Neural progenitor cell (in vitro differentiated cells): ENCODE measurements around the gene PWWP2B. TPM values are rescaled to one million over a fixed set of nuclear protein-coding genes. Genes with fewer than 3 reads are reported as not detected.

ENCODE experiments used
- DNase-seq: peaks from one replicate; pipeline ENCODE4 v3.0.0-alpha.2; 2016; ENCODE audit warnings: low spot score
- H2AFZ ChIP-seq: fragments of 200-600 bp; sonication (generic); replicated peaks from 2 replicates; pipeline ENCODE4 v1.6.1; 2016; ENCODE audit warnings: antibody characterized with exemption
- H3F3A ChIP-seq: fragments of 200-600 bp; sonication (generic); 2 replicates; pipeline ENCODE4 v1.6.1; 2016; ENCODE audit warnings: antibody characterized with exemption, low read depth
- H3K27ac ChIP-seq: fragments of 200-600 bp; sonication (generic); 2 replicates; pipeline ENCODE4 v1.5.1; 2016; ENCODE audit warnings: mild to moderate bottlenecking
- H3K27me3 ChIP-seq: fragments of 200-600 bp; sonication (generic); 2 replicates; pipeline ENCODE4 v1.6.1; 2016; ENCODE audit warnings: mild to moderate bottlenecking, moderate library complexity
- H3K36me3 ChIP-seq: fragments of 200-600 bp; sonication (generic); 2 replicates; pipeline ENCODE4 v1.5.1; 2016
- H3K4me1 ChIP-seq: fragments of 200-600 bp; sonication (generic); 2 replicates; pipeline ENCODE4 v1.6.1; 2016; ENCODE audit warnings: mixed run types
- H3K4me2 ChIP-seq: fragments of 200-600 bp; sonication (generic); 2 replicates; pipeline ENCODE4 v1.6.1; 2016
- H3K4me3 ChIP-seq: fragments of 200-600 bp; sonication (generic); 2 replicates; pipeline ENCODE4 v1.5.1; 2016
- H3K79me2 ChIP-seq: fragments of 200-600 bp; sonication (generic); 2 replicates; pipeline ENCODE4 v1.6.1; 2016; ENCODE audit warnings: low read depth
- H3K9ac ChIP-seq: fragments of 200-600 bp; sonication (generic); 2 replicates; pipeline ENCODE4 v1.6.1; 2016
- H3K9me3 ChIP-seq: fragments of 200-600 bp; sonication (generic); 2 replicates; pipeline ENCODE4 v1.5.1; 2016; ENCODE audit warnings: low read depth
- H4K20me1 ChIP-seq: fragments of 200-600 bp; sonication (generic); 2 replicates; pipeline ENCODE4 v1.6.1; 2016; ENCODE audit warnings: low read depth
- H3K27ac Mint-ChIP-seq: 3 replicates; pipeline ENCODE4 v1.8.0; 2021; ENCODE audit warnings: mixed read lengths
- H3K27me3 Mint-ChIP-seq: 2 replicates; pipeline ENCODE4 v1.8.0; 2022; ENCODE audit warnings: low read depth, mild to moderate bottlenecking, inconsistent platforms, moderate library complexity, mixed read lengths; ENCODE audit not compliant: insufficient read depth
- H3K36me3 Mint-ChIP-seq: 3 replicates; pipeline ENCODE4 v1.8.0; 2021; ENCODE audit warnings: mixed read lengths
- H3K4me1 Mint-ChIP-seq: 3 replicates; pipeline ENCODE4 v1.8.0; 2021; ENCODE audit warnings: mixed read lengths
- H3K4me3 Mint-ChIP-seq: 3 replicates; pipeline ENCODE4 v1.8.0; 2021; ENCODE audit warnings: mild to moderate bottlenecking, moderate library complexity, mixed read lengths
- H3K9me3 Mint-ChIP-seq: 3 replicates; pipeline ENCODE4 v1.8.0; 2020; ENCODE audit warnings: mixed read lengths
- EZH2 ChIP-seq: fragments of 200-600 bp; sonication (generic); IDR thresholded peaks from 2 replicates; pipeline ENCODE4 v1.6.1; 2017; ENCODE audit warnings: antibody characterized with exemption, mild to moderate bottlenecking, moderate library complexity
- EZH2phosphoT487 ChIP-seq: fragments of 200-600 bp; sonication (generic); IDR thresholded peaks from 2 replicates; pipeline ENCODE4 v1.6.1; 2017; ENCODE audit warnings: antibody characterized with exemption
- total RNA-seq: library from RNA; depleted of rRNA; stranded (reverse); fragments of >200 nt; gene quantifications from 2 replicates; pipeline ENCODE4 v1.2.3, GENCODE V29; 2015; ENCODE audit warnings: low replicate concordance
- TF ChIP-seq, protein P1 (sequence below): fragments of 200-600 bp; sonication (generic); IDR thresholded peaks from 2 replicates; pipeline ENCODE4 v1.5.1; 2017; ENCODE audit warnings: antibody characterized with exemption, mild to moderate bottlenecking

Gene PWWP2B
- total RNA-seq, 1 donor from 2014 or later = 0.34 TPM

DNA sequence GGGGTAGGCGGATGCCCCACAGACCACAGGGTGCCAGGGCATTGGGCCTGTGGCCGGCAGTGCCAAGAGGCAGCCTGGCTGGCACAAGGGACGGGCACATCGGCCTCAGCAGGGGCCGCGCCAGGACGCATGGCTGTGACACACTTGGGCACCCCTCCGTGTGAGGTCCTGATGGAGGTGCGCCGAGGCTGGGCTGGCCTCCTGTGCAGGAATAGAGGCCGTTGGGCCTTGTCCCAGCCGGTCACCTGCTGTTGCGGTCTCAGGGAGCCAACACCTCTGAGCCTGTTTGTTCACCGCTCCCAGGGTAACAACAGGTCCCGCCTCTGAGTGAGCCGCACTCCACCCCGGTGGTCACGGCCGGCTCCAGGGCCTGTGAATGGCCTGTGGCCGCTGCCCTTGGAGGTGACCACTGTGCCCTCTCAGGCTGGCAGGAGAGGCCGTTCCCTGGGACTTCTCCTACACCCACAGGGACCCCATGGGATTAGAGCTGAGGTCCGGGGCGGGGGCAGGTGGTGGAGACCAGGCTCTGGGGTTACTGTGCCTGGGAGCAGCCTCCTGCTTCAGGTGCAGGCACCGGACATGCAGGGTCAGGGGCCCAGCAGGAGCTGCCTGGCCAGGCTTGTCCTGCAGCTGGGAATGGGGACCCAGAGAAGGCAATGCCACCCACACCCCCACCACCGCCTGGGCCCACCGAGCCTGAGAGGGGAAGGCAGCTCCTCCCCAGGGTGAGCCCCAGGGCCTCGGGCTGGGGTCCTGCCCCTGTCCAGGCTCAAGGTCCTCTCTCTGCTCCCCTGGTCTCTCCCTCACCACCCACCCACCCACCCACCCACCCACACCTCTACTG lies 12.0 kb downstream of the PWWP2B start:
- Mint-ChIP-seq H3K27me3 (peaks cover 2% of the 10 kb centered on the region), H3K4me1 (peaks cover 22% of the 10 kb centered on the region), H3K36me3 (peaks cover 6% of the 10 kb centered on the region), H3K9me3 (no peaks in the 10 kb centered on the region), H3K4me3 (no peak overlapping the region), H3K27ac (no peak overlapping the region)
- H3F3A ChIP-seq = no peaks in the 10 kb centered on the region
- H3K9ac ChIP-seq = no peak overlapping the region
- no peaks in the 10 kb centered on the region for H3K27me3 ChIP-seq
- peak overlapping the region; percentile 8 for H3K4me2 ChIP-seq
- TF ChIP-seq EZH2phosphoT487 (no peak), EZH2 (no peak)
- TF ChIP-seq, protein P1, sequence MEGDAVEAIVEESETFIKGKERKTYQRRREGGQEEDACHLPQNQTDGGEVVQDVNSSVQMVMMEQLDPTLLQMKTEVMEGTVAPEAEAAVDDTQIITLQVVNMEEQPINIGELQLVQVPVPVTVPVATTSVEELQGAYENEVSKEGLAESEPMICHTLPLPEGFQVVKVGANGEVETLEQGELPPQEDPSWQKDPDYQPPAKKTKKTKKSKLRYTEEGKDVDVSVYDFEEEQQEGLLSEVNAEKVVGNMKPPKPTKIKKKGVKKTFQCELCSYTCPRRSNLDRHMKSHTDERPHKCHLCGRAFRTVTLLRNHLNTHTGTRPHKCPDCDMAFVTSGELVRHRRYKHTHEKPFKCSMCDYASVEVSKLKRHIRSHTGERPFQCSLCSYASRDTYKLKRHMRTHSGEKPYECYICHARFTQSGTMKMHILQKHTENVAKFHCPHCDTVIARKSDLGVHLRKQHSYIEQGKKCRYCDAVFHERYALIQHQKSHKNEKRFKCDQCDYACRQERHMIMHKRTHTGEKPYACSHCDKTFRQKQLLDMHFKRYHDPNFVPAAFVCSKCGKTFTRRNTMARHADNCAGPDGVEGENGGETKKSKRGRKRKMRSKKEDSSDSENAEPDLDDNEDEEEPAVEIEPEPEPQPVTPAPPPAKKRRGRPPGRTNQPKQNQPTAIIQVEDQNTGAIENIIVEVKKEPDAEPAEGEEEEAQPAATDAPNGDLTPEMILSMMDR = no peak
- no peaks in the 10 kb centered on the region for H4K20me1 ChIP-seq
- no peaks in the 10 kb centered on the region for H3K9me3 ChIP-seq
- DNase-seq = no peak
- H3K79me2 ChIP-seq = no peaks in the 10 kb centered on the region
- H3K36me3 ChIP-seq = no peaks in the 10 kb centered on the region
- H3K27ac ChIP-seq = no peak overlapping the region
- H2AFZ ChIP-seq = no peak overlapping the region
- no peak overlapping the region for H3K4me3 ChIP-seq
- peaks cover 20% of the 10 kb centered on the region for H3K4me1 ChIP-seq

DNA sequence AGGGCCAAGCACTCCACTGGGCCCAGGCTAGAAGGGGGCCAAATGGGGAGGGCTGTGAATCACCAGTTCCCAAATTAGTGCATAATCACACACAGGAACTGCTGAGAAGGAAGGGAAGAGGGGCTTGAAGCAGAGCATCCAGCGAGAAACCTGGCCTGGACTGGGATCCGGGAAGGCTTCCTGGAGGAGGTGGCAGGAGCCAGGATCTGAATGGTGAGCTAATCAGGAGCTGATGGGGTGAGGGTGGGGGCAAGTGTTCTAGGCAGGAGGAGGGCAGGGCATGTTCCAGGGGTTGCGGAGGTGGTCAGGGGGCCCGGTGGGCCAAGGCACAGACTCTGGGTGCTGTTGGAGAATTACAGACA lies 12.6 kb downstream of the PWWP2B start:
- Histone ChIP-seq H3K9me3 (no peaks in the 10 kb centered on the region), H3K27me3 (no peaks in the 10 kb centered on the region), H3K9ac (no peak overlapping the region), H3K4me3 (no peak overlapping the region), H3K79me2 (no peaks in the 10 kb centered on the region), H3K27ac (no peak overlapping the region), H3K4me1 (peaks cover 26% of the 10 kb centered on the region), H3K36me3 (no peaks in the 10 kb centered on the region), H3K4me2 (no peak overlapping the region), H2AFZ (no peak overlapping the region), H4K20me1 (no peaks in the 10 kb centered on the region), H3F3A (no peaks in the 10 kb centered on the region)
- DNase-seq = no peak
- no peaks in the 10 kb centered on the region for H3K9me3 Mint-ChIP-seq
- H3K27ac Mint-ChIP-seq = peak overlapping the region; percentile 78
- peaks cover 6% of the 10 kb centered on the region for H3K36me3 Mint-ChIP-seq
- TF ChIP-seq EZH2 (no peak), EZH2phosphoT487 (no peak)
- TF ChIP-seq, protein P1 = no peak
- H3K4me3 Mint-ChIP-seq = no peak overlapping the region
- peaks cover 28% of the 10 kb centered on the region for H3K4me1 Mint-ChIP-seq
- H3K27me3 Mint-ChIP-seq = peaks cover 2% of the 10 kb centered on the region

GRCh38 chr10:132410056-132410778 lies 13.2 kb downstream of the PWWP2B start:
- peaks cover 6% of the 10 kb centered on the region for H3K36me3 Mint-ChIP-seq
- TF ChIP-seq EZH2 = no peak
- peaks cover 2% of the 10 kb centered on the region for H3K27me3 Mint-ChIP-seq
- Histone ChIP-seq H2AFZ (no peak overlapping the region), H3K79me2 (no peaks in the 10 kb centered on the region), H3K27me3 (no peaks in the 10 kb centered on the region), H3K4me2 (no peak overlapping the region), H3K4me3 (no peak overlapping the region), H3K9ac (no peak overlapping the region), H3K9me3 (no peaks in the 10 kb centered on the region), H3K27ac (no peak overlapping the region), H3K4me1 (peaks cover 29% of the 10 kb centered on the region), H3K36me3 (no peaks in the 10 kb centered on the region), H3F3A (no peaks in the 10 kb centered on the region), H4K20me1 (no peaks in the 10 kb centered on the region)
- H3K27ac Mint-ChIP-seq = peak overlapping the region; percentile 78
- DNase-seq = no peak
- H3K4me3 Mint-ChIP-seq = no peak overlapping the region
- peaks cover 34% of the 10 kb centered on the region for H3K4me1 Mint-ChIP-seq
- H3K9me3 Mint-ChIP-seq = no peaks in the 10 kb centered on the region
